Measurements from ENCODE around the gene TMEM150B. TPM values are rescaled to one million over a fixed set of nuclear protein-coding genes. Genes with fewer than 3 reads are reported as not detected.

TMEM150B gene
- total RNA-seq, 1 experiment from 2014 or later: not detected

GRCh38 chr19:55352040-55352439 is 26.9 kb upstream of the TMEM150B start:
- H3K27ac ChIP-seq (ENCODE audit: low read depth, low read length, poor library complexity, severe bottlenecking): no peak overlapping the region
- no peaks in the 10 kb centered on the region for H3K36me3 ChIP-seq (ENCODE audit: insufficient read depth, low read length, poor library complexity, severe bottlenecking)
- no peak for TF ChIP-seq EZH2 (IDR thresholded peaks at IDR 0.05; ENCODE audit: borderline replicate concordance, low read depth, low read length, poor library complexity, severe bottlenecking)
- TF ChIP-seq CTCF (conservative IDR thresholded peaks at IDR 0.05; ENCODE audit: low read depth, low read length): no peak
- peaks cover 32% of the 10 kb centered on the region for H3K27me3 ChIP-seq (replicated peaks; ENCODE audit: insufficient read depth, low read depth, low read length, poor library complexity)
- no TSS peak for BruUV-seq (replicated peaks)
- ChIA-PET POLR2A (ENCODE audit: low non-redundant PET) (no interaction called here), CTCF (no interaction called here)
- no peaks in the 10 kb centered on the region for H3K9me3 ChIP-seq (ENCODE audit: low read depth, low read length, poor library complexity, severe bottlenecking)
- no peak for DNase-seq (ENCODE audit: low spot score)
- H3K4me1 ChIP-seq (ENCODE audit: insufficient read depth, low read length, poor library complexity, severe bottlenecking): peaks cover 14% of the 10 kb centered on the region
- intact Hi-C loops (cut with micrococcal nuclease; ENCODE audit: unreplicated experiment): no loop called here
- no peak overlapping the region for H3K4me3 ChIP-seq (ENCODE audit: low read depth, low read length, poor library complexity, severe bottlenecking)

GRCh38 chr19:55350620-55351315 is 25.6 kb upstream of the TMEM150B start:
- intact Hi-C loops (cut with micrococcal nuclease; ENCODE audit: unreplicated experiment): no loop called here
- Histone ChIP-seq H3K4me3 (ENCODE audit: low read depth, low read length, poor library complexity, severe bottlenecking) (no peak overlapping the region), H3K9me3 (ENCODE audit: low read depth, low read length, poor library complexity, severe bottlenecking) (no peaks in the 10 kb centered on the region), H3K27me3 (replicated peaks; ENCODE audit: insufficient read depth, low read depth, low read length, poor library complexity) (peaks cover 31% of the 10 kb centered on the region), H3K4me1 (ENCODE audit: insufficient read depth, low read length, poor library complexity, severe bottlenecking) (peaks cover 14% of the 10 kb centered on the region), H3K27ac (ENCODE audit: low read depth, low read length, poor library complexity, severe bottlenecking) (no peak overlapping the region), H3K36me3 (ENCODE audit: insufficient read depth, low read length, poor library complexity, severe bottlenecking) (no peaks in the 10 kb centered on the region)
- ChIA-PET POLR2A (ENCODE audit: low non-redundant PET) (interaction anchor here (0.5 kb wide), 1 partner anchor 153 kb away, joined by 6 read pairs; no protein-coding TSS in a partner anchor), CTCF (no interaction called here)
- TF ChIP-seq CTCF (conservative IDR thresholded peaks at IDR 0.05; ENCODE audit: low read depth, low read length) (no peak), EZH2 (IDR thresholded peaks at IDR 0.05; ENCODE audit: borderline replicate concordance, low read depth, low read length, poor library complexity, severe bottlenecking) (no peak)
- BruUV-seq (replicated peaks): no TSS peak
- no peak for DNase-seq (ENCODE audit: low spot score)

- H3K9me3 ChIP-seq (ENCODE audit: low read depth, low read length, poor library complexity, severe bottlenecking): no peaks in the 10 kb centered on the region
- no peak for DNase-seq (ENCODE audit: low spot score)
- no TSS peak for BruUV-seq (replicated peaks)
- TF ChIP-seq EZH2 (IDR thresholded peaks at IDR 0.05; ENCODE audit: borderline replicate concordance, low read depth, low read length, poor library complexity, severe bottlenecking) (no peak), CTCF (conservative IDR thresholded peaks at IDR 0.05; ENCODE audit: low read depth, low read length) (no peak)
- intact Hi-C loops (cut with micrococcal nuclease; ENCODE audit: unreplicated experiment): no loop called here
- ChIA-PET CTCF (interaction anchor here (0.6 kb wide), 1 partner anchor 17 kb away, joined by 3 read pairs; no protein-coding TSS in a partner anchor), POLR2A (ENCODE audit: low non-redundant PET) (interaction anchor here (0.5 kb wide), 1 partner anchor 251 kb away, joined by 3 read pairs; the partner anchor contains the start of gene FIZ1)
- H3K27me3 ChIP-seq (replicated peaks; ENCODE audit: insufficient read depth, low read depth, low read length, poor library complexity): peaks cover 16% of the 10 kb centered on the region
- peaks cover 2% of the 10 kb centered on the region for H3K36me3 ChIP-seq (ENCODE audit: insufficient read depth, low read length, poor library complexity, severe bottlenecking)
- peaks cover 7% of the 10 kb centered on the region for H3K4me1 ChIP-seq (ENCODE audit: insufficient read depth, low read length, poor library complexity, severe bottlenecking)
- no peak overlapping the region for H3K4me3 ChIP-seq (ENCODE audit: low read depth, low read length, poor library complexity, severe bottlenecking)
- H3K27ac ChIP-seq (ENCODE audit: low read depth, low read length, poor library complexity, severe bottlenecking): no peak overlapping the region
Observed at GRCh38 chr19:55348317-55349034, 23.3 kb upstream of the TMEM150B start.

Measured in A673 (cell line).